Measurements from ENCODE around the gene FOXL1.

Gene FOXL1

DNA sequence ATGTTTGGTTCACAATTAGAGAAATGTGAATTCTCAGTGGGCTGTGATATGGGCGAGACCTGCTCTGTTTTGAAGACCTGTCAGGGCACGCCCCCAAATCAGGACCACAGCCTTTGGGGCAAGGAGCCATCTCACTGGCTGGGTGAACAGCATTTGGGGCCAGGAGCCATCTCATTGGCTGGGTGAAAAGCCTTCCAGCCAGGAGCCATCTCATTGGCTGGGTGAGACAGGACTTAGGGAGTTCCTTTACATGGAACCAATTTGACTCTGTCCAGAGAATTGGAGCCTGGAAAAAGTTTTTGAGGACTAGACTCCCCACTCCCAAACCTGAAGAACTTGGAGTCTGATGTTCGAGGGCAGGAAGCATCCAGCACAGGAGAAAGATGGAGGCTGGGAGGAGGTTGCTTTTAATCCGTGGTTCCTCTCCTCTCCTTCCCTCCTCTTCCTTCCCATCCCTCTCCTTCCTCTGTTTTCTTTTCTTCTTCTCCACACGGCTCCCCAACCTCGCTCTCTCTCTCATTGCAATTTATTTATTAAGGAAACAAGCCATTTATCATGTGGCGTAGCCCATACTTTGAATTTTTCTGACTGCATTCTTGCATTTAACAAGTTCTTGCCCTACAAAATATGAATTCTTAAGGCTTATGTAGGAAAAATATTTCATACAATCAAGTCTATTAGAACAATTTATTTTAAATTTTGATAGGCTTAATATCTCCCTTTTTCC is 19.7 kb downstream of the FOXL1 start:
- DNase-seq (ENCODE audit: low read depth), result no peak
- no peak overlapping the region for H3K4me3 ChIP-seq (ENCODE audit: low read depth, low read length)

DNA sequence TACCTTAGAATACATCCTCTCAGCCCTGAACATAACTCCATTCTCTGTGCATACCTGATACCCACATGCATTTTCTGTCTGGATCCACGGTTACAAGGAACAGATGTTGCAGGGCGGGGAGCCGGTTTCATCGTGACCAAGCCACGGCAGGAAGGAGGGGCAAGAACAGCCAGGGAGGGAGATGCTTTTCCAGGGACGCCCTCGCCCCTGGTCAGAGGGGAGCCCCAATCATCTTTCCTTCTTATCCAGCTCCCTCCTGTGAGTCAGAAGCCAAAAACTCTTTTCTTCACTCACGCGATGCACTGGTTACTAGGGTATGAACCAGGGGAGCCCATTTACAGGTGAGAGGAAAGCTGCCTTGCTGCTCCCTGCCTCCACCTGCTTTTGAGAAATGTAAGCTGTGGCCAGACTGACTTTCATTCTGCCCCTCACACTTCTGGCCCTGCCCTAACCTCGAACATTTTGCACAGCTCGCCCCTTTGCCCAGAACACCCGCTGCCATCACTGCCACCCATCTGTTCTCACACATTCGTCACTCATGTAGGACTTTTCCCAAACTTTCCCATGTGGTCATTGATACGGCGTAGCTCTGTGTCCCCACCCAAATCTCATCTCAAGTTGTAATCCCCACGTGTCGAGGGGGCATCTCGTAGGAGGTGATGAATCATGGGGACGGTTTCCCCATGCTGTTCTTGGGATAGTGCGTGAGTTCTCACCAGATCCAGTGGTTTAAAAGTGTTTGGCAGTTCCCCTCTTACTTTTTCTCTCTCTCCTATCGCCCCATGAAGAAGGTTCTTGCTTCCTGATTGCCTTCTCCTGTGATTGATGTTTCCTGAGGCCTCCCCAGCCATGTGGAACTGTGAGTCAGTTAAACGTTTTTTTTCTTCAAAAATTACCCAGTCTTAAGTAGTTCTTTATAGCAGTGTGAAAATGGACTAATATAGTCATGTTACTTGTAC is 20.5 kb downstream of the FOXL1 start:
- no peak overlapping the region for H3K4me3 ChIP-seq (ENCODE audit: low read depth, low read length)
- DNase-seq (ENCODE audit: low read depth), result no peak

DNA sequence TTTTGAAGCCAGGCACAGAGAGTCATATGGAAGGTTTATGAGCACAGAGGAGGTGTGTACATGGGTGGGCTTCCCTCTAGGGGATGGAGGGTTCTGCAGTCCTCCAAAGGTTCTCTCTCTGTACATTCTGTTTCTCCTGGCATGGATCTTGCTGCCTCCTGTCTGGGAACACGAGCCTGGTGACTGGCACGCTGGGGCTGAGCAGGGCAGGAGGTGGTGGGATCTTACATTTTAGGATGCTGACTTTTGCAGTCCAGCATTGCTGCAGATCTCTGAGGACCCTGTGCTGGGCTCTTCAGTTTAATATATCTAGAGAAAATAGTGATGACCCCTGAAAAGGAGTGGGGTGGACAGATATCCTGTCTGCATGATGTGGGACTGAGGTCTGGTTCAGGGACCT is 23.0 kb downstream of the FOXL1 start:
- no peak overlapping the region for H3K4me3 ChIP-seq (ENCODE audit: low read depth, low read length)
- no peak for DNase-seq (ENCODE audit: low read depth)

GRCh38 chr16:86602521-86602920 is 24.2 kb downstream of the FOXL1 start:
- no peak for DNase-seq (ENCODE audit: low read depth)
- H3K4me3 ChIP-seq (ENCODE audit: low read depth, low read length), result no peak overlapping the region

DNA sequence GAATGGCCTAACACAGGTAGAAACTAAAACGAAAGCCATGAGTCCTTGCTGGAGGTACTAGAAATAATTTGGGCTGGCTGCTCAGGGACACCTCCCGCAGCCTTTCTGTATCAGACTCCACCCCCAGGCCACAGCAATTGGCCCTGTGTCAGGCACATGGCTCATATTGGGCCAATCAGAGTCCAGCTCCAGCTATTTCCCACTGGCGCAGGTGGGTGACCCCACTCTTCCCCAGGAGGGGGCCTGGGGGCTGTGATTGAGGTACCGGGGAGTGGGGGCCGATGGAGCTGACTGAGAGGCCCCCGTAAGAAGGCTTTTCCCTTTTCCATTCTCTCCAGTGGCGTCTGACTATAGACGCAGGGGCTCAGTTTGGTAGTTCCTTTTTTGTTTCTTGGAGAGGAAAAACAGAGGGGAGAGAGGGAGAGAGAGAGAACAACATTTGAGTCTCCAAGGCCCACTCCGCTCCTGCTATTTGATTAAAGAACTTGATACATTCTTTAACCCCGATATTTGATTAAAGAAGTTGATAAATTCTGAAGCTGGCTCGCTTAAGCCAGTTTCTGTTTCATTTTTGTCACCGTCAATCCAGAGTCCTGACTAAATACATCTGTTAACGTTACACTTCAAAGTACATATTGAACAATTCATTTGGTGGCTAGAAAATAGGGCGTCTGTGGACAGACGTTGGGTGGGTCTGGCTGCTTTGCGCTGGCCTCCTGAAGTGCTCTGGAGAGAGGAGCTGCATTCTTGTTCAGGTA is 26.3 kb downstream of the FOXL1 start:
- no peak for DNase-seq (ENCODE audit: low read depth)
- H3K4me3 ChIP-seq (ENCODE audit: low read depth, low read length), result no peak overlapping the region

GRCh38 chr16:86605950-86606349 is 27.6 kb downstream of the FOXL1 start:
- DNase-seq (ENCODE audit: low read depth), result no peak
- no peak overlapping the region for H3K4me3 ChIP-seq (ENCODE audit: low read depth, low read length)

DNA sequence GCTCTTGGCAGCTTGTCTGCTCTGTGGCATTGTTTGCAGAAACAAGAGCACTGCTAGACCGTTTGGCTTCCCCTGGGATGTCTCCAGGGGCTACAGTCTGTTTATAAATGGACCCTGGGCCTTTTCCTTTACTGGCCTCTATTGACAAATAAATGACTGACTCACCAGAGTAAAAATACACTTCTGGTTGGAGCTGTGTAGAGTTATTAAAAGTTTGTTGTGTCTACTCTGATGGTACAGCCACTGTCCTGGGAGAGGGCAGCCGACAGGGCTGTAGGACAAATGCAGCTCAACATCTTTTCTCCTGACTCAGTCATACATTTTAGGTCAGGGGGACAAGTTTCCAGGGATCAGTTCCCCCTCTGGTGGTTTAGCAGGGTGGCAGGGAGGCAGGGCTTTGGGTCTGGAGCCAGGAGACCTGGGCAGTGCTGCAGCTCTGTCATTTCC is 30.0 kb downstream of the FOXL1 start:
- no peak overlapping the region for H3K4me3 ChIP-seq (ENCODE audit: low read depth, low read length)
- no peak for DNase-seq (ENCODE audit: low read depth)

- H3K4me3 ChIP-seq (ENCODE audit: low read depth, low read length), result no peak overlapping the region
- DNase-seq (ENCODE audit: low read depth), result peak; percentile 71
Observed at GRCh38 chr16:86609115-86609514, 30.8 kb downstream of the FOXL1 start.

GRCh38 chr16:86609661-86610060 is 31.3 kb downstream of the FOXL1 start:
- DNase-seq (ENCODE audit: low read depth), result no peak
- H3K4me3 ChIP-seq (ENCODE audit: low read depth, low read length), result no peak overlapping the region

DNA sequence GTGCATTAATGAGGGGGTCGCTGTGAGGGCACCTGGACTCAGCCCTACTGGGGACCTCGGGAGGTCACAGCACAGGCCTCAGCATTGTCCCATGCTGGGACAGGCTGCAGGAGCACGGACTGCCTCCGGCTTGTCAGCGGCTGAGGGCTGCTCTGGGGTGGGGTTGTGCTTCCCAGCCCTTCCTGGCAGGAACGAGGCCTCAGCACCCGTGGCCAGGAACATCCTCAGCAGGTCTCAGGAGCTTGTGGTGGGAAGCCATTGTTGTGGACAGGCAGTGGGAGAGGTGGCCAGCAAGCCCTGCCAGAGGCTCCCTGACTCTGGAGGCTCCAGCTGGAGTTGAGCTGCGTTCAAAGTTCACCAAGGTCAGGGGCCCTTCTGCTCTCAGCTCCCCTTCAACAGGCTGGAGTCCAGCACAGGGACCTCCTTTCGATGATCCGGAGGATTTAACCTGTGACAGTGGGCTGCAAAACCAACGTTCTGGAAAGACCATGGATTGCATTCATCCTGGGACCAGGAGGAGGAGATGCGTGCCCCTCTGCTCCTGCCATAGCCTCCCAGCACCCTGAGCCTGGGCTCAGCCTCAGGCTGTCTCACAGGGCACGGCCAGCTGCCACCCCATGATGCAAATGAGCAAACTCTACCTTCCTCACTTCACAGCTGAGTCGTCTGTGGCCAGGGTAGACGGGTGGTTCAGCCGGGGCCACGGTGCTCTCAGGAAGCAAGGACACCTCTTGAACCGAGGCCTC is 32.6 kb downstream of the FOXL1 start:
- no peak overlapping the region for H3K4me3 ChIP-seq (ENCODE audit: low read depth, low read length)

DNA sequence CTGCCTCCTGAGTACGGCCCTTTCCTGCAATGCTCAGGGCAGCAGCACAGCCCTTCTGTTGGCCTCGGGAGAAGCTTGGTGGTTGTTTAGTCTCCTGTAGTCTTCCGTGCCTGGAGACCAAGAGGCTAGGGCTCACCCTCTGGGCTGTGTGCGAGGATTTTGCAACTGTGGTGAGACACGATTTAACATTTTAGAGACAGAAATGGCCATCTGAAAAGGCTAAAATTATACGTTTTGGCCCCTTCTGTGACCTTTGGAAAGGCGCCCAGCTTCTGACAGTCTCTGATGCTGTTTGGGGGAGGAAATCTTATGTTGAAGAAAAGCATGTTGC is 33.1 kb downstream of the FOXL1 start:
- no peak overlapping the region for H3K4me3 ChIP-seq (ENCODE audit: low read depth, low read length)
- DNase-seq (ENCODE audit: low read depth), result peak; percentile 52

More for the DNA sequence above, 32.6 kb downstream of the FOXL1 start:
- no peak for DNase-seq (ENCODE audit: low read depth)

DNA sequence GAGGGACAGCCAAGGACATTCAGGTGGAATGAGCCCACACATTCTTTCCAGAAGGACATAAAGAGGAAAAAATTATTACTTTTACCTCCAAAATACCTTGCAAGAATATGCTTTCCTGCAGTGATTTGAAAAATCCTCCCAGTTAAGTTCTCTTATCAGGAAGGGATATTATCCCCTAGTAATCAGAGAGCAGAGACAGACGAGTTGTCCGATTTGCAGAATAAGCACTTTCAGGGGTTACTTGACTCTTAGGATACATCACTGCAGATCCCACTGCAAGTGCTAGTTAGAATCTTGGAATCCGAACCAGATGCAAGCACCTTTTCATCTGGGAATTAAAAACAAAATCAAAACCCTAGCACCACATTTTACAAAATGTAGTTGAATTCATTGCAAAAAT is 33.6 kb downstream of the FOXL1 start:
- no peak overlapping the region for H3K4me3 ChIP-seq (ENCODE audit: low read depth, low read length)
- no peak for DNase-seq (ENCODE audit: low read depth)

DNA sequence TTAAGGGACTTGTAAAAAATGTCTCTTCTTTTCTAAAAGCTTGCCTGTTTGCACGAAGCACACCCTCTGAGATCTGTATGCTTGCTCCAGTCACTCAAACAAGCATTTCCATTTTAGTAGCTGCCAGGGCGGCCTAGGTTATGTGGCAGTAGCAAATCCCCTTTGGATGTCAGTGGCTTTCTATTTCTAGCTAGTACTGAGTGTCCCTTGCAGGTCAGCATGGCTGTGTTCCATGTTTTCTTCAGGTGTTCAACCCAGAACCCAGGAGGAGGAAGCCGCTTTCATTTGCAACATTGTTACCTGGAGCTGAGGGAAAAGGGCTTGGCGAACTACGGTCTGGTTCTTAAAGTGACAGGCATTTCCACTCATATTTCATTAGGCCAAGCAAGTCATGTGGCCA is 36.4 kb downstream of the FOXL1 start:
- no peak overlapping the region for H3K4me3 ChIP-seq (ENCODE audit: low read depth, low read length)
- no peak for DNase-seq (ENCODE audit: low read depth)

GRCh38 chr16:86616906-86617305 is 38.6 kb downstream of the FOXL1 start:
- no peak overlapping the region for H3K4me3 ChIP-seq (ENCODE audit: low read depth, low read length)
- no peak for DNase-seq (ENCODE audit: low read depth)

DNA sequence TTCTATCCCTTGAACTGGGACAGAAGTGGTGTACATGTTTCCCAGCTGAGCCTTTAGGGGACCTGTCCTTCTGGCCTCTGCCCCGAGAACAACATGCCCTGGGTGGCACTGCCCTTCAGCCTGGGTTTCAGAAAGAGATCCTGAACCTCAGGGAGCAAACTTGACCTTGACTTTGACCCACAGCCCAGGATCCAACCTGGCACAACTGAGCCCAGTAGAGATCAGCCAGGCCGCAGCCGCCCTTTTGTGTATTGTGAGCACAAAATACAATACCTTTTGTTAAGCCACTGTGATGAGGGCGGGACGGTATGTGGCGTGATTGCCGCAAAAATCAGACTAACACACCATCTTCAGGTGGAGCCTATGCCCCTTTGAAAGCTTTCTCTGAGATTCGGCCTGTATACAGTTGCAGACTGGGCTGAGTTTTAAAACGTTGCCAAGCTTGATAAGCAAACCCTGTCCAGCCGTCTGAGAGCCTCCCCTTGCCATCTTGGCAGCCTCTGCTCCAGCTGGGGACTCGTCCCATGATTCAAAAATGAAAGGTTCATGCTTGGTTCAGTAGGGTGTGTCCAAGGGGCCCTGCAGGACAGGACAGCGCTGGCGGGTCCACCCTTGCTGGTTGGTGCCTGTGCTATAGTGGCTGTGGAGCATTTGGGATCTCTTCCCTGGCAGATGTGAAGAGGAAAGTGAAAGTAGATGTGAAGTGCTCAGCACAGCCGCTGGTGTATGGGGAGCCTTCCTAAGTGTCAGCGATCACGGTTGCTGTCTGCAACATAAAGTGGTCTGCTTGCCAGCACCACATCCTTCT is 40.3 kb downstream of the FOXL1 start:
- no peak overlapping the region for H3K4me3 ChIP-seq (ENCODE audit: low read depth, low read length)

DNA sequence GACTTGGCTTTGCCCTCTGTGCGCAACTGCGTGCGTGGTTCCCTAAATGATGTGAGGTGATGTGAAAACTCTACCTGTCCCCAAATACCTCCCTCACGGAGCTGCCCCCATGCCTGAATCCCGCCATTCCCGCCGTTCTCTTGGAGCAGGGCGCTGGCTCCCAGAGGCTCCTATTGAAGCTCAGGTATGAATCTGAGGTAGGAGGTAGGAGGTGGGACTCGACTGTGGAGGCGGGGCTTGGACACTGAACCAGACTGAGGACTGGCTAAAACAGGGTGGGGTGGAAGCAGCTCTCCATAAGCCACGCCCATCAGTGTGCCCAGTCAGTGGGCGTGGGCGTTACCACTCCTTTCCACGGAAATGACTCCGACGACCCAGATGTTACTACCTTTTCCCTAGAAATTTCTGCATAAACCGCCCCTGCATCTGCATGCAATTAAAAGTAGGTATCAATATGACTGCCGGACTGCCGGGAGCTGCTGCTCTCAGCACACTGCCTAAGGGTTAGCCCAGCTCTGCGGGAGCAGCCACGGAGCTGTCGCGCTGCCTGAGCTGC is 41.0 kb downstream of the FOXL1 start:
- DNase-seq (ENCODE audit: low read depth), result no peak
- no peak overlapping the region for H3K4me3 ChIP-seq (ENCODE audit: low read depth, low read length)

More for the DNA sequence above, 40.3 kb downstream of the FOXL1 start:
- DNase-seq (ENCODE audit: low read depth), result no peak

GRCh38 chr16:86620184-86620583 is 41.8 kb downstream of the FOXL1 start:
- H3K4me3 ChIP-seq (ENCODE audit: low read depth, low read length), result no peak overlapping the region
- no peak for DNase-seq (ENCODE audit: low read depth)

DNA sequence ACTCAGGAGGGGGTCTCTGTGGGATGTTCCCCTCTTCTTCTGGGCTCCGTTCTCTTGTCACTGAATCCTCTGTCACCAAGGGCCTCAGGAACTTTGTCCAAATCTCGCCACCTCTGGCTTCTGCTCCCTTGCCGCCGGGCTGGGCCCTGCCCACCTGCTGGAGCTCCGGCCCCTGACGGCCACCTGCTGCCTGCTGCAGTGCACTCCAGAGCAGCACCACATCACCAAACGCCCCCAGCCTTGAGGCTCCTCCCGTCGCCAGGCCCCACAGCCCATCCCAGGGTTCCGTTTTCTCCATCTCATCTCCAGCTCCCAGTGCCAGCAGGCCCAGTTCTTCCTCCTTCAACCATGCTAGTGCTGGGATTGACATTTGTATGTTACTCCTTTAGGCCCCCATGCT is 43.6 kb downstream of the FOXL1 start:
- no peak overlapping the region for H3K4me3 ChIP-seq (ENCODE audit: low read depth, low read length)
- DNase-seq (ENCODE audit: low read depth), result no peak
